ENCODE measurements around the gene PLXNA2.

Gene PLXNA2

DNA sequence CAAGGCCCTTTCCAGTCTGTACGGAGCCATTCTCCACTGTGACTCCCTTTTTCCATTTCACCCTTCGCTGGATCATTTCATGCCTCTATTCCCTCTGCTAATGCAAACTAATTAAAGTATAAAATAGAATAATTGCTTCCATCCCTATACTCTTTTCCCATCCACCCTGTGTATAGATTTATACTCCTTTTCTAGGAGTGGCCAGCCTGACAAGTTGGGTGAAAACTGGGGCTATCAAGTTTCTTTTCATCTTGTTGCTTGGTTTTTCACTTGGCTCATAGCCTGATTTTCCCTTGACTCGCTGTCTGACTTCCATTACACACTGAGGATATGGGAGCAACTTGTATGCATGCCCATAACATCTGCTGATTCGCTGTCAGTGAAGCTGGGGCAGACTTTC lies 107.0 kb downstream of the PLXNA2 start:
- TF ChIP-seq, protein P1, sequence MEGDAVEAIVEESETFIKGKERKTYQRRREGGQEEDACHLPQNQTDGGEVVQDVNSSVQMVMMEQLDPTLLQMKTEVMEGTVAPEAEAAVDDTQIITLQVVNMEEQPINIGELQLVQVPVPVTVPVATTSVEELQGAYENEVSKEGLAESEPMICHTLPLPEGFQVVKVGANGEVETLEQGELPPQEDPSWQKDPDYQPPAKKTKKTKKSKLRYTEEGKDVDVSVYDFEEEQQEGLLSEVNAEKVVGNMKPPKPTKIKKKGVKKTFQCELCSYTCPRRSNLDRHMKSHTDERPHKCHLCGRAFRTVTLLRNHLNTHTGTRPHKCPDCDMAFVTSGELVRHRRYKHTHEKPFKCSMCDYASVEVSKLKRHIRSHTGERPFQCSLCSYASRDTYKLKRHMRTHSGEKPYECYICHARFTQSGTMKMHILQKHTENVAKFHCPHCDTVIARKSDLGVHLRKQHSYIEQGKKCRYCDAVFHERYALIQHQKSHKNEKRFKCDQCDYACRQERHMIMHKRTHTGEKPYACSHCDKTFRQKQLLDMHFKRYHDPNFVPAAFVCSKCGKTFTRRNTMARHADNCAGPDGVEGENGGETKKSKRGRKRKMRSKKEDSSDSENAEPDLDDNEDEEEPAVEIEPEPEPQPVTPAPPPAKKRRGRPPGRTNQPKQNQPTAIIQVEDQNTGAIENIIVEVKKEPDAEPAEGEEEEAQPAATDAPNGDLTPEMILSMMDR (IDR thresholded peaks at IDR 0.05; ENCODE audit: low read depth, low read length), result no peak
- no peak overlapping the region for H3K4me3 ChIP-seq (ENCODE audit: low read depth, low read length)

DNA sequence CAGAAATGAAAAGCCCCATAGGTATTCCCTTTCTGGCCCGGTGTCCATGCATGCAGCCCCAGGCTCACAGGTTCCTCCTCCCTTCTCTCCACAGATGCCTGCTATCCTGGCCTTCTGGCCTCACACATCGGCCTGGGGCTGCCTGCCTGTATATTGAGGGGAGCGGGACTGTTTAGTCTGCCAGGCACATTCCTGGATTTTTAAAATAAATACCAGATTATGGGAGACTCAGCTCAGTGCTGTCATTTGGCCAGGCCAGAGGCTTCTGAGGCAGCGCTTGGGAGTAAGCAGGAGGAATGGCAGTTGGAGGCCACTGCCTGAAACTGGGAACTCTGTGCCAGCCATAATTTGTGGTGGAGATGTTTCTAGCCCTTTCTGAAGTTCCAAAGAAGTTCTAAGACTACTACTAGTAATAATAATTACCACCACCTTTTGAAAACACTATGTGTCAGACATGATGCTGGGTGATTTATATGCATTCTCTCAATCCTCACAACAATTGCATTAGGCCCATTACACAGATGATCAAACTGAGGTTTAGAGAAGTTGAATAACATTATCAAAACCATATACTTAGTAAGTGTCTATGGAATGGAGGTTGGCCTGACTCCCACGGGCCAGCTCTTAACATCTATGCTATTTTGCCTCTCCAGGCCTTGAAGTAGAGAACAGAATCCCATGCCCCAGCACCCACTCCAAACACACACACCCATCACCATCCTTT lies 107.6 kb downstream of the PLXNA2 start:
- no peak overlapping the region for H3K4me3 ChIP-seq (ENCODE audit: low read depth, low read length)
- TF ChIP-seq, protein P1 (IDR thresholded peaks at IDR 0.05; ENCODE audit: low read depth, low read length), result no peak

DNA sequence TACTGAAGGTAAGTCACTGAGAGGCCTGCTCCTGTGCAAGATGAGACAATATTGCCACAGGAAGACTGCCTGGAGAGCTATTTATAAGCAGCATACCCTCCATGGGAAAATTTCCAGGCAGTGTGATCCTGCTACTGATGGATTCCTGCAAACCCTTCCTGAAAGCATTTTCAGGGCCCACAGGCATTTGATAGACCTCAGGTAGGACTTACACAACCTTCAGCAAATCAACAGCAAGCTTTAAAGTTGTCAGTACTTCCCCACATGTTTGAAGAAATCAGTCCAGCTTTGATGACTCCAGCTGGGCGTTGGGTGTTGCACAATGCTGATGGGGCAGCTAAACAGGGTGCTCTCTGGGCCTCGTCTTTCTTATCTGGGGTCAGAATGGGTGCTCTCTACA lies 108.8 kb downstream of the PLXNA2 start:
- no peak overlapping the region for H3K4me3 ChIP-seq (ENCODE audit: low read depth, low read length)
- TF ChIP-seq, protein P1 (IDR thresholded peaks at IDR 0.05; ENCODE audit: low read depth, low read length), result no peak

DNA sequence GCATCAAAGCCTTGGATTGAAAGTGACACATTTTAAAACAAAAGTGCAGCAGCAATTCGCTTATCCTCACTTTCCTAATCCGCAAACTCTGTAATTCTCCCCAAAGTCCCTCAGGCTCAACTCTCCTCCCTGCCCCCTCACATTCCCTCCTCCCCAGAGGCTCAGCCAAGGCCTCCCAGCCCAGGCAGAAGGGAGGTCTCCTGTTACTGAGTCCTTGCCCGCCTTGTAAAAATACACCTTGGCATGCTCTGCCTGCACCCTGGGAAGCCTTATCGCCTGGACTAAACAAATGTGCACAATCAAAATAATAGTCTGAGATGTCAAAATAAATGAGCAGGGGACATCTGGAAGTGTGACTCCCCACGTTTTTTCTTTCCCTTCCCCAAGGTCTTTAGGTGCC lies 109.7 kb downstream of the PLXNA2 start:
- TF ChIP-seq, protein P1 (IDR thresholded peaks at IDR 0.05; ENCODE audit: low read depth, low read length), result no peak
- H3K4me3 ChIP-seq (ENCODE audit: low read depth, low read length), result no peak overlapping the region

DNA sequence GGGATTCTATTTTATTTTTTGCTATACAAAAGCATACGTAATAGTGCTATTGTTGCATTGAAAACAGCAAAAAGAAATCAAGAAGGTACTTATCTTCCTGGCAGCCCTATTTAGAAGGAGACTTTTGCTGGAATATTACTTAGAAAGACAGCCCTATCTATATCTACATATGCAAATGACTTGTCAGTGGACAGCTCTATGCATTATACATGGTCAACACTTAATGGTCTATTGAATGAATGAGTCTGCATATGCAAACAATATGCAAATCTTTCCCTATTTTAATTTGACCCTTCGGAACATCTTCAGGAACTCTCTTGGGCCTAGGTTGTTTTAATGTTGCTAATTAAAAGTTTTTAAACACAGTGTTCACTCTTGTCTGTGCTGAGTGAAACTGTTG lies 110.8 kb downstream of the PLXNA2 start:
- no peak overlapping the region for H3K4me3 ChIP-seq (ENCODE audit: low read depth, low read length)
- TF ChIP-seq, protein P1 (IDR thresholded peaks at IDR 0.05; ENCODE audit: low read depth, low read length), result no peak

DNA sequence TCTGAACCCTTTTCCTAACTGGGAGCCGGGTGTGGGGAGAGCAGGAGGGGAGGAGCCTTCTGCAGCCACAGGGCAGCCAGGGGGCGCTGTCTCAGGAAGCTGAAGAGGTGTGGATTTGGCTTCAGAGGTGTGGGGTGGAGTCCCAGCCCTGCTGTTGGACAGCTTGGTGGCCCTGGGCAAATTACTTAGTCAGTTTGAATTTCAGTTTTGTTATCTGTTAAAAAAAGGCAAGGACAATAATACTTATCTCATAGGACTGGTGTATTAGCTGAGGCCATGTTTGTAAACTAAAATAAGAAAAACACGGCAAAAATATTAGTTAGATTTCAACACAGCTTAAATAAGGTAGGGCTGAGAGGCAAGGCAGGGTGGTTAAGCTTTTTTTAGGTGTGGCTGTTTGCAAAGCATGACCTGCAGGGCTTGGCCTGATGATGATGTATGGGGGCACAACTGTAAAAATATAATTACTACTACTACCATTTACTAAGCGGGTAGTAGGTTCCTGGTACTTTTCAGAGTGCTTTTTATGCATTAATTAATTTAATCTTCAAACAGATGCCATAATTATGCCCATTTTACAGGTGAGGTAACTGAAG lies 111.8 kb downstream of the PLXNA2 start:
- no peak overlapping the region for H3K4me3 ChIP-seq (ENCODE audit: low read depth, low read length)
- TF ChIP-seq, protein P1 (IDR thresholded peaks at IDR 0.05; ENCODE audit: low read depth, low read length), result peak; percentile 86

DNA sequence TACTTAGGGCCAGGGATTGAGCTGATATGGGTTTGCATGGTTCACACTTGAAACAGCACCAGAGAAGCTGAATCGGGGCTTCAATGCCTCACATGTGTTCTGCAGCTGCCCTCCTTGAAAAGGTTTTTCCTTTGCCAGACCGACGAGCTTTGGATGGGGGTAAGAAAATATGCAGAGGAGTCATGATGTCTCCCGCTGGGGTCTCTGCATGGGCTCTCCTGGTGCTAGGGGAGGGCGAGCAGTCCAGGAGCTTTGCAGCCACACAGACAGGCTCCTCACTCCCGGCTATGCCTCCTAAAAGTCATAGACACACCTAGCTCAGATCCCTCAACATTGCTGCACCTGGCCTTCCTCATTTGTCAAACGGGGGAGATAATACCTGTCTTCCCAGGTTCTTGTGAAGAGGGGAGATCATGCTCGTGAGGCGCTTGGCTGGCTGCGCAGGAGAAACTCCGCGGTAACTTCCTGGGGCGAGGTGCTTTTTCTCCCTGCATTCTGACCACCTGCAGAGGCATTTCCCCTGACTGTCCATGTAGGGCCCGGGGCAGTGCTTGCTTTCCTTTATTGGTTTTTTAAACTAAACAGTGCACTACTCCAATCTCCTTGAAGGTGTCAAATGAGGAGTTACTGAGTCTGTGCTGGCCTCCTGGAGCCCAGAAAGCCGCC lies 112.4 kb downstream of the PLXNA2 start:
- no peak overlapping the region for H3K4me3 ChIP-seq (ENCODE audit: low read depth, low read length)
- TF ChIP-seq, protein P1 (IDR thresholded peaks at IDR 0.05; ENCODE audit: low read depth, low read length), result no peak

Measured in WI38 (cell line).